Kidney epithelial cell (primary cell): ENCODE results near the gene SKAP1. TPM values are rescaled to one million over a fixed set of nuclear protein-coding genes. Genes with fewer than 3 reads are reported as not detected.

Source experiments
- DNase-seq: peaks from one replicate; pipeline ENCODE4 v3.0.0-alpha.2; 2010; ENCODE audit warnings: low read depth
- H3K27me3 ChIP-seq: 2 replicates; pipeline ENCODE4 v1.6.0; 2011; ENCODE audit warnings: low read length; ENCODE audit not compliant: control insufficient read depth, insufficient read depth
- H3K36me3 ChIP-seq: 2 replicates; pipeline ENCODE4 v1.5.1; 2011; ENCODE audit warnings: low read length; ENCODE audit not compliant: control insufficient read depth, insufficient read depth
- H3K4me3 ChIP-seq: 2 replicates; pipeline ENCODE4 v1.5.1; 2011; ENCODE audit warnings: low read depth, mild to moderate bottlenecking, control low read depth, low read length
- total RNA-seq: library from RNA; depleted of rRNA; stranded (reverse); fragments of >200 nt; gene quantifications from 2 replicates; pipeline ENCODE4 v1.2.3, GENCODE V29; 2015
- TF ChIP-seq, protein P1 (sequence below): IDR thresholded peaks from 2 replicates; pipeline ENCODE4 v1.5.1; 2011; ENCODE audit warnings: mild to moderate bottlenecking, moderate library complexity, low read length, control low read depth, inconsistent platforms; ENCODE audit not compliant: insufficient read depth, poor library complexity, severe bottlenecking

SKAP1 gene
- total RNA-seq, 1 donor from 2014 or later = 5.6 TPM

DNA sequence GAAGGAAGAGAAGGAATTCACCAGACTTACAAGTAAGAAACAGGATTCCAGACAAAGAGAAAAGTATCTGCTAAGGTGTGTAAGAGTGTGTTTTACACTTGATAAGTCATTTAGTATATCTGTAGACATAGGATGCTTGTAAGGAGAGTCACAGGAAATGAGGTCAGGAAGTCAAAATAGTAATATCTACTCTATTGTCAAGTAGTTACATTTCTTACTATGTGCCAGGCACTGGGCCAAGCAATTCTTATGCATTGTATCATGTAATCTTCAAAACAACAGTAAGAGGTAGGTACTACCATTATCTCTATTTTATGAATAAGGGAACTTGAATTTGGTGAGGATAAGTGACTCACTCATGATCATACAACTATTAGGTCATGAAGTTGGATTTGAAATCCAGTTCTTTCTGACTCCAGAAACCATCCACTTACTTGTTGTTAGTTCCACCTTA is 193.3 kb downstream of the SKAP1 start:
- DNase-seq = no peak
- TF ChIP-seq, protein P1, sequence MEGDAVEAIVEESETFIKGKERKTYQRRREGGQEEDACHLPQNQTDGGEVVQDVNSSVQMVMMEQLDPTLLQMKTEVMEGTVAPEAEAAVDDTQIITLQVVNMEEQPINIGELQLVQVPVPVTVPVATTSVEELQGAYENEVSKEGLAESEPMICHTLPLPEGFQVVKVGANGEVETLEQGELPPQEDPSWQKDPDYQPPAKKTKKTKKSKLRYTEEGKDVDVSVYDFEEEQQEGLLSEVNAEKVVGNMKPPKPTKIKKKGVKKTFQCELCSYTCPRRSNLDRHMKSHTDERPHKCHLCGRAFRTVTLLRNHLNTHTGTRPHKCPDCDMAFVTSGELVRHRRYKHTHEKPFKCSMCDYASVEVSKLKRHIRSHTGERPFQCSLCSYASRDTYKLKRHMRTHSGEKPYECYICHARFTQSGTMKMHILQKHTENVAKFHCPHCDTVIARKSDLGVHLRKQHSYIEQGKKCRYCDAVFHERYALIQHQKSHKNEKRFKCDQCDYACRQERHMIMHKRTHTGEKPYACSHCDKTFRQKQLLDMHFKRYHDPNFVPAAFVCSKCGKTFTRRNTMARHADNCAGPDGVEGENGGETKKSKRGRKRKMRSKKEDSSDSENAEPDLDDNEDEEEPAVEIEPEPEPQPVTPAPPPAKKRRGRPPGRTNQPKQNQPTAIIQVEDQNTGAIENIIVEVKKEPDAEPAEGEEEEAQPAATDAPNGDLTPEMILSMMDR = no peak
- Histone ChIP-seq H3K4me3 (no peak overlapping the region), H3K36me3 (no peaks in the 10 kb centered on the region), H3K27me3 (no peaks in the 10 kb centered on the region)

DNA sequence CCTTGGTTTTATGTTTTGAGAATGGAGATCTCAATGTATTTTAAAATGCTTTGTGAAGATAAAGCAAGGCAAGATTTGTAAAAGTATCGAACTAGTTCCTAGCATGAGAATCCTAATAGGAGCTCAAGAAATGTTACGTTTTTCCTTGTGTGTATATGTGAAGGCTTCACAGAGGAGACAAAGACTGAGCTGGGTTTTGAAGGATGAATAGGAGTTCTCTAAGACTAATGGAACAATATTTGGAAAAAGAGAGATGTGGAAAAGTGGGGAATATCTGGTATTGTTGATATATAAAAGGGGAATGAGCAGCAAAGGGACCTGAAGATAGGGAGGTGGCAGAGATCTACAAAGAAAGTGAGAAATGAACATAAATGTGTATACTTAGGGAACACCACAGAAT is 195.1 kb downstream of the SKAP1 start:
- H3K27me3 ChIP-seq = no peaks in the 10 kb centered on the region
- DNase-seq = no peak
- no peak overlapping the region for H3K4me3 ChIP-seq
- no peaks in the 10 kb centered on the region for H3K36me3 ChIP-seq
- TF ChIP-seq, protein P1 = no peak

DNA sequence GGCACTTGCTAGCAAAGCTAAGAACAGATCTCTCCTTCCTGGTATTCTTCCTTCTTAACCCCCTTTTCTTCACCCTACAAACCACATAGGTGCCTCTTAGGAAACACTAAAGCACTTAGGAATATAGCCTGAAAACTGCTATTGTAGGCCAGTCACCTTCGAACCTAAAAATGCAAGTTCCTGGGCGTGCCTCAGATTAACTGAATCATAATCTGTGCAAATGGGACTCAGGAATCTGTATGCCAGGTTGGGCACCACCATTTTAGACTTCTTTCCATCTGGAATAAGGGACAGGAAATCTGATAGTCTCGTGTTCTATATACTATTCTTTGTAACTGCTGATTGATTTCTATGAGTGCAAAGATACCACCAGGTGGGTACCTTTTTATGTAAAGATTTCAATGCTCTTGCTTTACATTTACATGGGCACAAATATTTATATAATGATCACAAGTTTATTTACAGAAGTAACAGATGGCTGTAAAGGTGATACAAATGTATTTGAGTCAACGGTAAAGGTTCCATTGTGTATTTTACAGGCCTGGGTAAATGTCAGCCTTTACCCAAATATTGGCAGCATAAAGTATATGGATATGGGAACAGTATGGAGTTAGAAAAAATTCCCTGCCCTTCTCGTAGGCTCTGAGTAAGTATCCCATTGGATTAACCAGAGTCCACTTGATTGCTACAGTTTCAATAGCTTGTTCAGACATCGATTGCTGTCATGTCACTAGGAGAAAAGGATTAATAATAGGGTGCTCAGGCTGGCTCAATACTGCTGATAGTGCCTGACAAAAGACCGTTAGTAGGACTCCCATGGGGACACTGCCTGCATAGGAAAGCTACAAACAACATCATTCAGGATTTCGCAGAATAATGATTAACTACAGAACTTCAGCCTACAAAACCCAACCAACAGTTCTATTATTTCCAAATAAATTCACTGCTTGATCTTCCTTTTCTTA is 197.7 kb downstream of the SKAP1 start:
- no peak overlapping the region for H3K4me3 ChIP-seq
- H3K27me3 ChIP-seq = no peaks in the 10 kb centered on the region
- no peaks in the 10 kb centered on the region for H3K36me3 ChIP-seq
- DNase-seq = no peak
- TF ChIP-seq, protein P1 = no peak

DNA sequence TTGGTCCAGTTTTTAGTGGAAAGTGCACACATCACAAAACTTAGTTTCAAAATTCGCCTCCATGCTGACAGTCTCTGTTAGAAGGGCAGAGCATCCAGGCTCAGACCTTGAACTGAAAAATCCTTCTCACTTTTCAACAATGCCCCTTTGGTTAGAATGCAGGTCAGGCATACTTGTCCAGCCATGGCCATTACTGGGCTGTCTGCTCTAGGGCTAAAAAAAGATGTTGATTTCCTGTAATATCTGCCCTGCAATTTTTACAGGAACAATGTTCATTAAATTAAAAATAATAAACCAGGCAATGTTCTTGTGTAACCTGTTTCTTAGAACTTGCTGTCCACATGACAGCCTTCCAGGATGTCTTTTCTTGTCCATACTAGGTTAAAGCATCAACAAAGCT is 200.1 kb downstream of the SKAP1 start:
- DNase-seq = no peak
- Histone ChIP-seq H3K36me3 (no peaks in the 10 kb centered on the region), H3K4me3 (no peak overlapping the region), H3K27me3 (no peaks in the 10 kb centered on the region)
- TF ChIP-seq, protein P1 = no peak

DNA sequence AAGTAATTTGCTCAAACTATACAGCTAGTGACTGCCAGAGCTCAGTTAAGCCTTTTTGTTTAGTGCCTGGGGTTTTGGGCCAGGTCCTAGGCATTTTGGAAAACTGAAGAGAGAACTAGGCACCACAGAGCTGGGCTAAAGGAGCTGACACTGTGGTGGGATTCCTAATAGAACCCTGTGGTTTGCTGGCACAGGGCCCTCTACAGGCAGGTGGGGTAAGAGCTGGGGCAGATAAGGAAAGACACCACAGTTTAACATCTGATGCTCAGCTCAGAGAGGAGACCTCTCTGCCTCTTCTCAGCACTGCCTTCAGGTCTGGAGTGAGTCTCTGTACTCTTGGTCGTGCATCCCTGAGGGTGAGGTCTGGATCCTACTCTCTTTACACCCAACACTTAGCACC is 201.3 kb downstream of the SKAP1 start:
- Histone ChIP-seq H3K4me3 (no peak overlapping the region), H3K27me3 (no peaks in the 10 kb centered on the region), H3K36me3 (no peaks in the 10 kb centered on the region)
- no peak for DNase-seq
- TF ChIP-seq, protein P1 = no peak
